IMR-90 (cell line): Measurements from ENCODE around the gene RYR2. TPM values are rescaled to one million over a fixed set of nuclear protein-coding genes. Genes with fewer than 3 reads are reported as not detected.

Source experiments
- ATAC-seq: fragments of 200-7000 bp; cut with Tn5 transposase; 2 replicates; pipeline ENCODE4 v1.9.1; 2020; ENCODE audit warnings: low read depth, mild to moderate bottlenecking, moderate library complexity
- BruUV-seq: library from RNA; stranded (reverse); fragments of 400-500 nt; replicated peaks from 2 replicates; lab custom pipeline; 2021; lab: Mats Ljungman, UMichigan
- CTCF ChIA-PET: fragments of 300-600 bp; formaldehyde crosslinking; extraction: SDS; loops from one replicate; lab custom pipeline; 2021; ENCODE audit warnings: antibody characterized with exemption; lab: Yijun Ruan, JAX
- POLR2A ChIA-PET: fragments of 300-600 bp; sonication (Branson Sonifier 250); formaldehyde crosslinking; loops from one replicate; lab custom pipeline; 2022; ENCODE audit warnings: antibody characterized with exemption; ENCODE audit not compliant: unreplicated experiment; lab: Charles Lee
- DNase-seq: peaks from one replicate; pipeline ENCODE4 v3.0.0; 2013
- H2AFZ ChIP-seq: replicated peaks from 2 replicates; pipeline ENCODE3; 2013; ENCODE audit warnings: low read length, mild to moderate bottlenecking; ENCODE audit not compliant: poor library complexity
- H2AK5ac ChIP-seq: 2 replicates; pipeline ENCODE4 v1.6.1; 2013; ENCODE audit warnings: low read depth, low read length, inconsistent platforms
- H2AK9ac ChIP-seq: replicated peaks from 2 replicates; pipeline ENCODE3; 2013; ENCODE audit warnings: mild to moderate bottlenecking, low read depth, low read length, moderate library complexity; ENCODE audit not compliant: poor library complexity
- H2BK120ac ChIP-seq: 2 replicates; pipeline ENCODE4 v1.6.1; 2013; ENCODE audit warnings: low read depth, low read length, inconsistent platforms
- H2BK15ac ChIP-seq: 3 replicates; pipeline ENCODE4 v1.6.1; 2013; ENCODE audit warnings: low read depth, low read length, inconsistent platforms
- H2BK20ac ChIP-seq: 2 replicates; pipeline ENCODE4 v1.6.1; 2013; ENCODE audit warnings: low read depth, mild to moderate bottlenecking, inconsistent platforms, low read length, moderate library complexity
- H2BK5ac ChIP-seq: 2 replicates; pipeline ENCODE4 v1.6.1; 2013; ENCODE audit warnings: mild to moderate bottlenecking, low read depth, low read length, inconsistent platforms; ENCODE audit not compliant: poor library complexity, severe bottlenecking
- H3K14ac ChIP-seq: replicated peaks from 2 replicates; pipeline ENCODE4 v1.6.1; 2013; ENCODE audit warnings: low read depth, low read length, inconsistent platforms
- H3K18ac ChIP-seq: 2 replicates; pipeline ENCODE4 v1.6.1; 2013; ENCODE audit warnings: low read depth, low read length, control low read depth
- H3K23ac ChIP-seq: 2 replicates; pipeline ENCODE4 v1.6.1; 2013; ENCODE audit warnings: low read depth, low read length, inconsistent platforms
- H3K27ac ChIP-seq: 2 replicates; pipeline ENCODE4 v1.5.1; 2013; ENCODE audit warnings: mild to moderate bottlenecking, control low read depth, low read length; ENCODE audit not compliant: insufficient read depth
- H3K27me3 ChIP-seq: 2 replicates; pipeline ENCODE4 v1.6.1; 2013; ENCODE audit warnings: low read length; ENCODE audit not compliant: control insufficient read depth, insufficient read depth
- H3K36me3 ChIP-seq: 2 replicates; pipeline ENCODE4 v1.6.1; 2013; ENCODE audit warnings: low read length, mixed read lengths; ENCODE audit not compliant: control insufficient read depth, insufficient read depth
- H3K4ac ChIP-seq: 2 replicates; pipeline ENCODE4 v1.6.1; 2013; ENCODE audit warnings: low read depth, low read length, inconsistent platforms
- H3K4me1 ChIP-seq: 2 replicates; pipeline ENCODE4 v1.6.1; 2013; ENCODE audit warnings: low read length, mixed read lengths; ENCODE audit not compliant: control insufficient read depth, insufficient read depth
- H3K4me2 ChIP-seq: 2 replicates; pipeline ENCODE4 v1.6.1; 2013; ENCODE audit warnings: low read depth, mild to moderate bottlenecking, control low read depth, low read length, moderate library complexity
- H3K4me3 ChIP-seq: 2 replicates; pipeline ENCODE4 v1.5.1; 2013; ENCODE audit warnings: low read depth, mild to moderate bottlenecking, control low read depth, low read length, moderate library complexity; ENCODE audit not compliant: insufficient read depth
- H3K56ac ChIP-seq: 2 replicates; pipeline ENCODE4 v1.6.1; 2013; ENCODE audit warnings: low read length, inconsistent platforms; ENCODE audit not compliant: insufficient read depth; ENCODE audit errors: extremely low read depth
- H3K79me1 ChIP-seq, 2 experiments: 2 replicates each; pipeline ENCODE4 v1.6.1; 2013; ENCODE audit warnings: low read length in 2 of 2, inconsistent platforms in 1 of 2, low read depth in 1 of 2
- H3K9ac ChIP-seq: 2 replicates; pipeline ENCODE4 v1.6.1; 2013; ENCODE audit warnings: low read depth, low read length, control low read depth
- H3K9me1 ChIP-seq: 2 replicates; pipeline ENCODE4 v1.6.1; 2013; ENCODE audit warnings: low read length, inconsistent platforms; ENCODE audit not compliant: insufficient read depth
- H3K9me3 ChIP-seq: 2 replicates; pipeline ENCODE4 v1.6.1; 2013; ENCODE audit warnings: low read length; ENCODE audit not compliant: control insufficient read depth, insufficient read depth
- H4K20me1 ChIP-seq: 2 replicates; pipeline ENCODE4 v1.6.1; 2013; ENCODE audit warnings: low read length, inconsistent platforms; ENCODE audit not compliant: insufficient read depth
- H4K5ac ChIP-seq: 2 replicates; pipeline ENCODE4 v1.6.1; 2013; ENCODE audit warnings: mild to moderate bottlenecking, low read depth, low read length, control low read depth
- H4K8ac ChIP-seq, 2 experiments: 2 replicates each; pipeline ENCODE4 v1.6.1; 2013; ENCODE audit warnings: low read depth in 2 of 2, low read length in 2 of 2, control low read depth in 1 of 2, inconsistent platforms in 1 of 2
- H4K91ac ChIP-seq: 2 replicates; pipeline ENCODE4 v1.6.1; 2013; ENCODE audit warnings: low read depth, low read length, inconsistent platforms; ENCODE audit not compliant: insufficient read depth
- CEBPB ChIP-seq: IDR thresholded peaks from 2 replicates; pipeline ENCODE4 v1.6.1; 2012; ENCODE audit warnings: low read depth, low read length, improper control_type of control experiment
- CHD1 ChIP-seq: IDR thresholded peaks from 2 replicates; pipeline ENCODE4 v1.6.1; 2012; ENCODE audit warnings: low read depth, low read length, improper control_type of control experiment
- CTCF ChIP-seq: conservative IDR thresholded peaks from 2 replicates; pipeline ENCODE4 v1.5.1; 2012; ENCODE audit warnings: mild to moderate bottlenecking, low read depth, low read length, improper control_type of control experiment
- ELK1 ChIP-seq: fragments of 150-350 bp; IDR thresholded peaks from 2 replicates; pipeline ENCODE4 v1.6.1; 2016; ENCODE audit warnings: low read depth, mild to moderate bottlenecking, low read length, moderate library complexity, borderline replicate concordance
- FOS ChIP-seq: fragments of 150-350 bp; IDR thresholded peaks from 2 replicates; pipeline ENCODE4 v1.6.1; 2016; ENCODE audit warnings: low read depth, low read length
- MAFK ChIP-seq: IDR thresholded peaks from 2 replicates; pipeline ENCODE4 v1.6.1; 2012; ENCODE audit warnings: low read depth, low read length, improper control_type of control experiment
- MAZ ChIP-seq: IDR thresholded peaks from 2 replicates; pipeline ENCODE4 v1.6.1; 2012; ENCODE audit warnings: low read depth, mild to moderate bottlenecking, low read length, improper control_type of control experiment, moderate library complexity, borderline replicate concordance
- MXI1 ChIP-seq: IDR thresholded peaks from 2 replicates; pipeline ENCODE4 v1.6.1; 2012; ENCODE audit warnings: low read depth, mild to moderate bottlenecking, low read length, moderate library complexity, borderline replicate concordance
- NFE2L2 ChIP-seq: fragments of 150-350 bp; IDR thresholded peaks from 2 replicates; pipeline ENCODE4 v1.6.1; 2016; ENCODE audit warnings: low read depth, mild to moderate bottlenecking, low read length
- POLR2A ChIP-seq: IDR thresholded peaks from 2 replicates; pipeline ENCODE4 v1.6.1; 2012; ENCODE audit warnings: mild to moderate bottlenecking, low read depth, low read length
- RAD21 ChIP-seq: IDR thresholded peaks from 2 replicates; pipeline ENCODE4 v1.6.1; 2012; ENCODE audit warnings: low read length, improper control_type of control experiment
- RCOR1 ChIP-seq: IDR thresholded peaks from 2 replicates; pipeline ENCODE4 v1.6.1; 2012; ENCODE audit warnings: mild to moderate bottlenecking, low read length, improper control_type of control experiment; ENCODE audit not compliant: insufficient replicate concordance
- RFX5 ChIP-seq: IDR thresholded peaks from 2 replicates; pipeline ENCODE4 v1.8.0; 2012; ENCODE audit warnings: low read depth, mild to moderate bottlenecking, low read length, moderate library complexity
- SMC3 ChIP-seq: fragments of 150-350 bp; IDR thresholded peaks from 2 replicates; pipeline ENCODE4 v1.6.1; 2016; ENCODE audit warnings: low read depth, mild to moderate bottlenecking, antibody characterized with exemption, low read length, moderate library complexity
- USF2 ChIP-seq: fragments of 150-350 bp; IDR thresholded peaks from 2 replicates; pipeline ENCODE4 v1.6.1; 2017; ENCODE audit warnings: mild to moderate bottlenecking, antibody characterized with exemption, low read length, low read depth
- WGBS, 2 experiments: methylation state at CpG; one replicate each; pipeline versions ENCODE4 v1.1.5 to v1.1.7; 2013; ENCODE audit warnings: missing lambda C conversion rate in 2 of 2; ENCODE audit not compliant: insufficient read length in 1 of 2; ENCODE audit errors: extremely low coverage in 2 of 2; 5-methylcytosine and 5-hydroxymethylcytosine counted together
- dilution Hi-C: fragments of 300-500 bp; cut with HindIII; formaldehyde crosslinking; loops from one replicate; pipeline ENCODE4 v1.14.3; 2018; ENCODE audit warnings: low sequenced_read_pairs; ENCODE audit not compliant: unreplicated experiment
- in situ Hi-C: fragments of 300-500 bp; cut with MboI; formaldehyde crosslinking; loops from 3 replicates; pipeline ENCODE4 v1.14.3; 2019; ENCODE audit warnings: low sequenced_read_pairs, inconsistent platforms, mixed read lengths
- intact Hi-C: fragments of 100-400 bp; cut with micrococcal nuclease; formaldehyde crosslinking; loops from 2 replicates; pipeline ENCODE4 v1.10.0; 2022
- polyA plus RNA-seq, 3 experiments: library from polyadenylated mRNA; depleted of rRNA; stranded (reverse); fragments of >200 nt; gene quantifications; 2 replicates each; pipeline ENCODE4 v1.2.3, GENCODE V29; 2012; ENCODE audit warnings: low replicate concordance in 1 of 3
- total RNA-seq: library from RNA; depleted of rRNA; stranded (reverse); fragments of >200 nt; gene quantifications from 2 replicates; pipeline ENCODE4 v1.2.3, GENCODE V29; 2012

RYR2 gene
- total and polyA plus RNA-seq, 2 of the 4 experiments (the other 2 are of a cell fraction): not detected

GRCh38 chr1:237043846-237044636, 2.1 kb downstream of the RYR2 start:
- BruUV-seq: no TSS peak
- no peaks in the 10 kb centered on the region for H3K4me1 ChIP-seq
- TF ChIP-seq USF2 (no peak), RAD21 (no peak), RCOR1 (no peak), MAFK (no peak), FOS (no peak), CEBPB (no peak), RFX5 (no peak), MXI1 (no peak), MAZ (no peak), NFE2L2 (no peak), ELK1 (no peak), CTCF (no peak), CHD1 (no peak), POLR2A (no peak), SMC3 (no peak)

More at GRCh38 chr1:237043846-237044636, 2.1 kb downstream of the RYR2 start:
- H2AK9ac ChIP-seq: no peak overlapping the region
- H4K5ac ChIP-seq: no peak overlapping the region
- H2BK5ac ChIP-seq: no peak overlapping the region
- peaks cover 6% of the 10 kb centered on the region; the same call in 1 of the 2 replicates for H3K27me3 ChIP-seq
- H3K27ac ChIP-seq: no peak overlapping the region
- DNase-seq: no peak
- no peaks in the 10 kb centered on the region for H3K79me1 ChIP-seq
- H3K4me3 ChIP-seq: no peak overlapping the region
- H2AK5ac ChIP-seq: no peak overlapping the region
- WGBS, 2 experiments: 6% methylated on average over 3 of the region's 14 CpGs; no CpG with 5 or more reads in 1 of the 2 experiments
- H3K9me1 ChIP-seq: no peaks in the 10 kb centered on the region
- H4K8ac ChIP-seq: no peak overlapping the region
- ChIA-PET CTCF (interaction anchor here (0.9 kb wide), 1 partner anchor 440 kb away, joined by 3 read pairs; the partner anchor contains the start of gene HEATR1), POLR2A (no interaction called here)
- no peak overlapping the region for H3K9ac ChIP-seq
- no peaks in the 10 kb centered on the region for H3K36me3 ChIP-seq
- H4K91ac ChIP-seq: no peak overlapping the region
- no peak overlapping the region for H3K4me2 ChIP-seq
- H3K9me3 ChIP-seq: 0 out of 2 replicates have a peak, but pooled peaks cover 1% of the 10 kb centered on the region
- no peak overlapping the region for H3K14ac ChIP-seq
- no peaks in the 10 kb centered on the region for H4K20me1 ChIP-seq
- H2BK120ac ChIP-seq: no peak overlapping the region
- no peak overlapping the region for H2AFZ ChIP-seq
- no peak overlapping the region for H3K23ac ChIP-seq
- no peak overlapping the region for H3K18ac ChIP-seq
- in situ Hi-C loops: no loop called here
- no peak overlapping the region for H2BK20ac ChIP-seq
- H3K4ac ChIP-seq: no peak overlapping the region
- H2BK15ac ChIP-seq: no peak overlapping the region
- H3K56ac ChIP-seq: no peak overlapping the region
- intact Hi-C loops: loop anchor here (1.0 to 5.0 kb wide), 3 partner anchors 153 to 618 kb away; no protein-coding TSS in a partner anchor
- no peak for ATAC-seq
- dilution Hi-C loops: no loop called here
